IPS-20b (cell line): ENCODE data around the gene RBM12.
A peak's percentile ranks its signal among the peaks of the same experiment; 100 is the strongest.

Experiments used
- H3K27ac ChIP-seq: one replicate; pipeline ENCODE4 v1.5.1; 2013; ENCODE audit warnings: low read length
- H3K27me3 ChIP-seq: 2 replicates; pipeline ENCODE4 v1.6.1; 2013; ENCODE audit warnings: mild to moderate bottlenecking, low read length, inconsistent platforms; ENCODE audit not compliant: insufficient read depth
- H3K36me3 ChIP-seq: 2 replicates; pipeline ENCODE4 v1.6.1; 2013; ENCODE audit warnings: low read depth, mild to moderate bottlenecking, inconsistent platforms, low read length, moderate library complexity; ENCODE audit not compliant: insufficient read depth
- H3K4me1 ChIP-seq: 2 replicates; pipeline ENCODE4 v1.6.1; 2013; ENCODE audit warnings: mild to moderate bottlenecking, control low read depth, inconsistent platforms, low read length, moderate library complexity; ENCODE audit not compliant: insufficient read depth
- H3K4me3 ChIP-seq: 2 replicates; pipeline ENCODE4 v1.5.1; 2013; ENCODE audit warnings: mild to moderate bottlenecking, low read length, inconsistent platforms
- H3K9ac ChIP-seq: 2 replicates; pipeline ENCODE4 v1.6.1; 2013; ENCODE audit warnings: low read depth, mild to moderate bottlenecking, inconsistent platforms, low read length, moderate library complexity
- H3K9me3 ChIP-seq: 2 replicates; pipeline ENCODE4 v1.6.1; 2013; ENCODE audit warnings: mild to moderate bottlenecking, low read depth, low read length, inconsistent platforms; ENCODE audit not compliant: insufficient read depth

The RBM12 gene

GRCh38 chr20:35616465-35617396, 48.0 kb downstream of the RBM12 start:
- H3K27me3 ChIP-seq, result peaks cover 28% of the 10 kb centered on the region
- H3K27ac ChIP-seq, result no peak overlapping the region
- peak overlapping the region; percentile 74 for H3K4me3 ChIP-seq
- H3K9ac ChIP-seq, result peak overlapping the region; percentile 58; the same call in 1 of the 2 replicates
- peaks cover 7% of the 10 kb centered on the region; the same call in 1 of the 2 replicates for H3K4me1 ChIP-seq
- H3K36me3 ChIP-seq, result no peaks in the 10 kb centered on the region
- H3K9me3 ChIP-seq, result no peaks in the 10 kb centered on the region

GRCh38 chr20:35615667-35616464, 48.8 kb downstream of the RBM12 start, which contains the start of gene SPAG4:
TSS of gene SPAG4 (plus strand) at chr20:35615829. CDS start at chr20:35616004, 175 bp downstream.
- Histone ChIP-seq H3K9me3 (no peaks in the 10 kb centered on the region), H3K36me3 (no peaks in the 10 kb centered on the region), H3K4me3 (peak within 1 kb of the TSS; percentile 74), H3K27me3 (peaks cover 28% of the 10 kb centered on the region), H3K4me1 (peaks cover 7% of the 10 kb centered on the region; the same call in 1 of the 2 replicates), H3K27ac (no peak within 1 kb of the TSS), H3K9ac (peak within 1 kb of the TSS; percentile 58; the same call in 1 of the 2 replicates)

DNA sequence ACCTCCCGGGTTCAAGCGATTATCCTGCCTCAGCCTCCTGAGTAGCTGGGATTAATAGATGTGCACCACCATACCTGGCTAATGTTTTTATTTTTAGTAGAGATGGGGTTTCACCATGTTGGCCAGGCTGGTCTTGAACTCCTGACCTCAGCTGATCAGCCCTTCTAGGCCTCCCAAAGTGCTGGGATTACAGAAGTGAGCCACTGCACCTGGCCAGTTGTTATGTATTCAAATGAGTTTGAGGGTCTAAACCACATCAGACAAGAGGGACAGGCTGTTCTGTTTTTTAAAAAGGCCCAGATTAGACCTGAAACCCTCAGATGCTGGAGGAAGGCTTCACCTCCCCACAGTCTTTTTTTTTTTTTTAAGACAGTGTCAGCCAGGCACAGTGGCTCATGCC, 53.2 kb downstream of the RBM12 start:
- H3K27ac ChIP-seq, result no peak overlapping the region
- no peak overlapping the region for H3K9ac ChIP-seq
- no peaks in the 10 kb centered on the region for H3K4me1 ChIP-seq
- H3K27me3 ChIP-seq, result peaks cover 6% of the 10 kb centered on the region
- H3K4me3 ChIP-seq, result no peak overlapping the region
- H3K36me3 ChIP-seq, result no peaks in the 10 kb centered on the region
- no peaks in the 10 kb centered on the region for H3K9me3 ChIP-seq

- peaks cover 6% of the 10 kb centered on the region for H3K27me3 ChIP-seq
- H3K27ac ChIP-seq, result no peak overlapping the region
These were observed 53.8 kb downstream of the RBM12 start for GRCh38 chr20:35610833-35611427.

GRCh38 chr20:35607003-35607735, 57.5 kb downstream of the RBM12 start:
- no peaks in the 10 kb centered on the region for H3K36me3 ChIP-seq
- H3K27ac ChIP-seq, result no peak overlapping the region
- H3K9me3 ChIP-seq, result no peaks in the 10 kb centered on the region; the same call in 1 of the 2 replicates
- peaks cover 20% of the 10 kb centered on the region for H3K27me3 ChIP-seq
- H3K4me1 ChIP-seq, result no peaks in the 10 kb centered on the region
- H3K4me3 ChIP-seq, result no peak overlapping the region
- no peak overlapping the region for H3K9ac ChIP-seq

More at GRCh38 chr20:35610833-35611427, 53.8 kb downstream of the RBM12 start:
- H3K4me1 ChIP-seq, result no peaks in the 10 kb centered on the region
- H3K9me3 ChIP-seq, result no peaks in the 10 kb centered on the region
- no peak overlapping the region for H3K4me3 ChIP-seq
- no peaks in the 10 kb centered on the region for H3K36me3 ChIP-seq
- H3K9ac ChIP-seq, result no peak overlapping the region

DNA sequence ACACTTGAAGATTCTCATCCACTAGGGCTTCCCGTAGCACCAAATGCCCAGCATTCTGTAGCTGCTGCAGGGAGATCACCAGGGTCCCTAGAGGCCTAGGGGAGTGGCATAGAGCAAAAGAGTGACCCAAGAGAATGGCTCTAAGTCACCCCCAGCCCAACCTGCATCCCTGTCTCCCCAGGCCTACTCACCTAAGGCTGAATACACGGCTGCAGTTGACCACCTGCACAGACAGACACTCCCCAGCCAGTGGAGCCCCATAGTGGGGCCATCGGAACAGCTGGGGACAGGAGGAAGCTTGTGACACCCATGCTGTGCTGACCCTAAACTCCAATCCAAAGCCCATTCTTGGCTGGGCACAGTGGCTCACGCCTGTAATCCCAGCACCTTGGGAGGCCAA, 58.6 kb downstream of the RBM12 start:
- Histone ChIP-seq H3K9me3 (no peaks in the 10 kb centered on the region; the same call in 1 of the 2 replicates), H3K36me3 (no peaks in the 10 kb centered on the region), H3K27me3 (peaks cover 30% of the 10 kb centered on the region), H3K9ac (no peak overlapping the region), H3K4me1 (no peaks in the 10 kb centered on the region), H3K27ac (no peak overlapping the region), H3K4me3 (no peak overlapping the region)

DNA sequence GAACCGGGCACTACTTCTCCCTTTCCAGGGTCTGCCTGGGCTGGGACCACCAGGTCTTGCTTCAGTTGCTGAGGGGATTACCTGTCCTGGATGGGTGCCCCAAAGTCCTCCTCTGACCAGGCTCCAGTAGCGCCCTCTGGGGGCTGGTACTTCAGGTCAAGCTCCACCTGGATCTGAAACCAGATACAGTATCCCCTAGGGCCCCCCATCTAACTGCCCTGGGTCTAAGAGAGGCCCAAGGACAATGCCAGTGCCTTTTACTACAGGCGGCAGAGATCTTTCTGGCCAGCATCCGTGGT, 60.3 kb downstream of the RBM12 start:
- H3K4me3 ChIP-seq, result no peak overlapping the region
- H3K9ac ChIP-seq, result no peak overlapping the region
- H3K4me1 ChIP-seq, result no peaks in the 10 kb centered on the region

GRCh38 chr20:35603695-35604448, 60.8 kb downstream of the RBM12 start:
- no peaks in the 10 kb centered on the region; the same call in 1 of the 2 replicates for H3K9me3 ChIP-seq
- no peaks in the 10 kb centered on the region for H3K36me3 ChIP-seq
- no peak overlapping the region for H3K27ac ChIP-seq
- H3K9ac ChIP-seq, result no peak overlapping the region
- no peaks in the 10 kb centered on the region for H3K4me1 ChIP-seq
- H3K27me3 ChIP-seq, result peaks cover 51% of the 10 kb centered on the region
- no peak overlapping the region for H3K4me3 ChIP-seq

More for the DNA sequence above, 60.3 kb downstream of the RBM12 start:
- Histone ChIP-seq H3K9me3 (no peaks in the 10 kb centered on the region; the same call in 1 of the 2 replicates), H3K27me3 (peaks cover 47% of the 10 kb centered on the region), H3K36me3 (no peaks in the 10 kb centered on the region), H3K27ac (no peak overlapping the region)

DNA sequence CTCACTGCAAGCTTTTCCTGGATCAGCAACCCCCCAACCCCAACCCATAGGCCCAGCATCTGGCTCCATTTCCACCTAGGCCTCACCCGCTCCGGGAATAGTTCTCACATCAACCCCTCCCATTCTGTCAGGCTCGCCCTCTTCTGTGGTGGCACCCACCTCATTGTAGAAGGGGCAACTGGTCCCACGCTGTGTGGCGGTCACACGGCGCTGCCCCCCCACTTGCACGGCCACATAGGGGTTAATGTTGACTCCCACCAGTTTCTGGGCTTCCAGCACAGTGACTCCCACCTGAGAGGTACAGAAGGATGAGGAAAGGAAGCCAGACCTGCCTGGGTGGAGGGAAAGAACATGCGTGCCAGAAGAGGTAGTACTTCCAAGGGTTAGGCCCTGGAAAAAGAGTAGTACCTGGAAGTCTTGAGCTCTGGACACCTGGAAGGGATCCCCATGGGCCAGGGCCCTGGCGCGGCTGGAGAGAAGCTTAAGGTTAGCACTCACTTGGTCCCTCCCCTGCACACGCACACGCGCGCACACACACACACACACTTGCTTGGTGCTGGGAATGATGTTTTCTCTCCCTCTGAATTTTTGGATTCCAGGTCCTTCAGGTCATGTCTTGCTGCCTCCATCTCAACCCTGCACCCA, 61.7 kb downstream of the RBM12 start:
- Histone ChIP-seq H3K9me3 (no peaks in the 10 kb centered on the region; the same call in 1 of the 2 replicates), H3K36me3 (no peaks in the 10 kb centered on the region), H3K4me3 (no peak overlapping the region), H3K27ac (no peak overlapping the region), H3K9ac (no peak overlapping the region), H3K27me3 (peaks cover 60% of the 10 kb centered on the region), H3K4me1 (no peaks in the 10 kb centered on the region)

DNA sequence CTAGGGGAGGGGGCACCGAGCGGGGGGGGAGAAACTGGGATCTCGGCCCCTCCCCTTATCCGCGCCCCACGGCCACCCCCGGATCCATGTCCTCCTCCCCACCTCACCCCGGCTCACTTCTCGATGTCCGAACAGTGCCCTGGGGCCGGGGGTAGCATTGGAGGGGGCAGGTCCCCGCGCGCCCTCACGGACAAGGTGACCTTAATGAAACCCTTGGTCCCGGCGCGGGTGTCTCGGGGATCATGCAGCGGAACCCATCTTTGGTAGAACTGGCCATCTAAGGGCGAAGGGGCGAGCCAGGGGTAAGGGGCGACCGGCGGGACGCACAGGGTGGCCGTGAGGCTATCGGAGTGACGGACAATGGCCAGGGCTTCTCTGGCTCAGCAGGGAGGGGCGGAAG, 62.7 kb downstream of the RBM12 start:
- Histone ChIP-seq H3K27me3 (peaks cover 63% of the 10 kb centered on the region), H3K4me3 (peak overlapping the region; percentile 74; the same call in 1 of the 2 replicates), H3K9me3 (no peaks in the 10 kb centered on the region; the same call in 1 of the 2 replicates), H3K9ac (no peak overlapping the region), H3K27ac (no peak overlapping the region), H3K36me3 (no peaks in the 10 kb centered on the region), H3K4me1 (no peaks in the 10 kb centered on the region)
